ENCODE results near the gene NCAN.
A peak's percentile ranks its signal among the peaks of the same experiment; 100 is the strongest.

The NCAN gene

DNA sequence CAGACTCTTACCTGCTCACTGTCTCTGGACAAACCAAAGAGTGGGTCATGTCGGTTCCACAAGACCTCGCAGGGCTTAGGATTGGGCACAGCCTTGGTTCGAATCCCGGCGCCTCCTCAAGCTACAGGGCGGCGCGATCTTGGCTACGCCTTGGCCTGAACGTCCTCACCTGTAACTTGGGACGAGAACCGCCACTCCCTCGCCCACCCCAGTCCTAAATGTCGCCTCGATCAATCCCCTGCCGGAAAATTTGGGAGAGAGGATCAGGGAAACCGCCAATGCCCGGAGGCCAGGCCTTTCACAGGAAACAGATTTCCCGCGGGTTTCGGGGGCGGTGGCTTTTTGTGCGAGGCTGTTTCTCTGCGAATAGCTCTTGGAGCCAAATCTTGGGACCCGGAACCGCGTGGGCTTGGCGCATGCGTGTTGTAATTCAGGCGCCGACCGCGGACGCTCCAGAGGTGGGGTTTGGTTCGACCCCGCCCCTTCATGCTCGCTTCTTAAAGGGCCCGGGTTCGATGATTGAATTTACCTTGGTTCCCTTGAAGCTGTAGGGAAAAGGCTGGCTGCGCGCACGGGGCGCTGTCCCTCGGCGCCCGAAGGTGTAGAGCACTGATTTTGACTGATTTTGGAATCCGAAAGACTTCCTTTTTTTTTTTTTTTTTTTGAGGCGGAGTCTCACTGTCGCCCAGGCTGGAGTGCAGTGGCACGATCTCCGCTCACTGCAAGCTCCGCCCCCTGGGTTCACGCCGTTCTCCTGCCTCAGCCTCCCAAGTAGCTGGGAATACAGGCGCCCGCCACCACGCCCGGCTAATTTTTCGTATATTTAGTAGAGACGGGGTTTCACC lies 8.5 kb upstream of the NCAN start, which contains the start of gene NR2C2AP:
NR2C2AP (minus strand) TSS at position 403 of the 845 bp plus-strand sequence; CDS start at position 49, 354 bp downstream.
- peak within 1 kb of the TSS; percentile 60; the same call in 1 of the 2 replicates for H3K27ac ChIP-seq
- TF ChIP-seq, protein P1, sequence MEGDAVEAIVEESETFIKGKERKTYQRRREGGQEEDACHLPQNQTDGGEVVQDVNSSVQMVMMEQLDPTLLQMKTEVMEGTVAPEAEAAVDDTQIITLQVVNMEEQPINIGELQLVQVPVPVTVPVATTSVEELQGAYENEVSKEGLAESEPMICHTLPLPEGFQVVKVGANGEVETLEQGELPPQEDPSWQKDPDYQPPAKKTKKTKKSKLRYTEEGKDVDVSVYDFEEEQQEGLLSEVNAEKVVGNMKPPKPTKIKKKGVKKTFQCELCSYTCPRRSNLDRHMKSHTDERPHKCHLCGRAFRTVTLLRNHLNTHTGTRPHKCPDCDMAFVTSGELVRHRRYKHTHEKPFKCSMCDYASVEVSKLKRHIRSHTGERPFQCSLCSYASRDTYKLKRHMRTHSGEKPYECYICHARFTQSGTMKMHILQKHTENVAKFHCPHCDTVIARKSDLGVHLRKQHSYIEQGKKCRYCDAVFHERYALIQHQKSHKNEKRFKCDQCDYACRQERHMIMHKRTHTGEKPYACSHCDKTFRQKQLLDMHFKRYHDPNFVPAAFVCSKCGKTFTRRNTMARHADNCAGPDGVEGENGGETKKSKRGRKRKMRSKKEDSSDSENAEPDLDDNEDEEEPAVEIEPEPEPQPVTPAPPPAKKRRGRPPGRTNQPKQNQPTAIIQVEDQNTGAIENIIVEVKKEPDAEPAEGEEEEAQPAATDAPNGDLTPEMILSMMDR (conservative IDR thresholded peaks at IDR 0.05) = no peak

DNA sequence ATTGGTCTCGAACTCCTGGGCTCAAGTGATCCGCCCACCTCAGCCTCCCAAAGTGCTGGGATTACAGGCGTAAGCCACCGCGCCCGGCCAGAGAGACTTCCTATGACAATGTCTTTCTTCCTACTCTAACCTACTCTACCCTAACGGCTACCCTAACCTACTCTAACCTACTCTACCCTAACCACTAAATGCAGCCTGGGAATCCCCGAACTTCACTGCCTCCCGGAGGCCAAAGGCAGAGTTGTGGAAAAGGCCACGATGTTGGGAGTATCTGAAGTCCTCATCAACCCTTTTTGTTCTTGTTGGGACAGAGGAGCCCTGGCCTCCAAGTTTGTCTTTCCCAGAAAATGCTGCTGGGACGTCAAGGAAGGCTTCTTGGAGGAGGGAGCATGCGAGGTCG lies 7.6 kb upstream of the NCAN start:
- TF ChIP-seq, protein P1 (conservative IDR thresholded peaks at IDR 0.05) = no peak
- no peak overlapping the region for H3K27ac ChIP-seq

DNA sequence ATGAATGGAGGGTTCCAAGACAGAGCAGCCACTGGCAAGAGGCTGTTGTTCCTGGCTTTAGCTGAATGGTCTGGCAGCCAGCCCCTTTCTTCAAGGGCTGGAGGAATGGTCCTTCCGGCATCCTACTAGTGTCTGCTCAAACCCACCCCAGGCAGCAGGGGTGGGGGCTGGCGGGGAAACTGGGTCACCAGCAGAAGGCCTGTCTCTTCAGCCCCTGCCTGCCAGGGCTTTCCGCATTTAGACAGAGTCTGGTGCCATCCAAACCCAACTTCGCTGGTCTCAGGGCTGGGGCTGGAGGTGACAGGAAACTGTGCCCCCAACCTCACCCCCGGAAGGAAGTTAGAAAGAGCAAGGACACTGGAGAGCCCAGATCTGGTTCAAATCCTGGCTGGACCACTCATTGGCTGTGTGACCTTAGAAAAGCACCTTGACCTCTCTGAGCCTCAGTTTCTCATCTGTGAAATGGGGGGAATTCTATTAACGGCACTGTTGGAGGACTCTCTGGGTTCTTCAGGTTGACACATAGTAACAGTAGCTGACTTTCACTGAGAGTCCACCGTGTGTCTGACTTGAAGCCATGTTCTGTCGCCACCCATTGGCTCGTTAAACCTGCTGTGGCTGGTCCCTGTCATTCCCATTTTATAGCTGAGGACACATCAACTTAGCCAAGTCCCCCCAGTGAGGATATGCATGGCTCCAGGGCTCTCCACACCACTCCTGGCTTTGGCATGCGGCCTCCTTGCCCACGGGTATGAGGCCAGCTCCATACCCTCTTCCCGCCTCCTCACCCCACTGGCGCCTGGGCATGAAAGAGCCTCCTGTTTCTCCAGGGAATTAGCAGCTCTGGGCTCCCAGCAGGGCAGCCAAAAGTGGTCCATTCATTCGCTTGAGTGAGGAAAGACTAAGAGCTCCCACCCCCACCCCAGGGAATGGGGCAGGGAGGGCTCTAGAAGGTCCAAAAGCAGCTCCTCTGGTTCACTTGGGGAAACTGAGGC lies 6.0 kb upstream of the NCAN start:
- TF ChIP-seq, protein P1 (conservative IDR thresholded peaks at IDR 0.05) = no peak
- no peak overlapping the region for H3K27ac ChIP-seq

DNA sequence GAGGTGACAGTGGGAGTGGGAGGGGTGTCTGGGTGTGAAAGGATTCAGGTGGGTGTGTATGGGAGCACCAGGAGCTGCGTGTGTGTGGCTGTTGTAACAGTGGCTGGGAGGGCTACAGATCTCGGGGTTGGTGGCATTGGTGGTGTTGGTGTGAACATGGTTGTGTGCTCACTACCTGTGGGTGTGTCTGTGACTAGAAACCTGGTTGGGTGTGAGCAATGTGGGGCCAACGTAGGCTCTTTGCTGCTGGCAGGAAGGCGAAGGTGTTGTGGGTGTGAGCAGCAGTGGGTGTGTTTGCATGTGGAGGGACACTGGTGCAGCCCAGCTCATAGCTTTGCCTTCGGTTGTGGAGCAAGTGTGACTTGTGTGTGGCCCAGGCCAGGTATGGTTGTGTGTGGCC lies 4.8 kb upstream of the NCAN start:
- TF ChIP-seq, protein P1 (conservative IDR thresholded peaks at IDR 0.05) = no peak
- H3K27ac ChIP-seq = no peak overlapping the region

DNA sequence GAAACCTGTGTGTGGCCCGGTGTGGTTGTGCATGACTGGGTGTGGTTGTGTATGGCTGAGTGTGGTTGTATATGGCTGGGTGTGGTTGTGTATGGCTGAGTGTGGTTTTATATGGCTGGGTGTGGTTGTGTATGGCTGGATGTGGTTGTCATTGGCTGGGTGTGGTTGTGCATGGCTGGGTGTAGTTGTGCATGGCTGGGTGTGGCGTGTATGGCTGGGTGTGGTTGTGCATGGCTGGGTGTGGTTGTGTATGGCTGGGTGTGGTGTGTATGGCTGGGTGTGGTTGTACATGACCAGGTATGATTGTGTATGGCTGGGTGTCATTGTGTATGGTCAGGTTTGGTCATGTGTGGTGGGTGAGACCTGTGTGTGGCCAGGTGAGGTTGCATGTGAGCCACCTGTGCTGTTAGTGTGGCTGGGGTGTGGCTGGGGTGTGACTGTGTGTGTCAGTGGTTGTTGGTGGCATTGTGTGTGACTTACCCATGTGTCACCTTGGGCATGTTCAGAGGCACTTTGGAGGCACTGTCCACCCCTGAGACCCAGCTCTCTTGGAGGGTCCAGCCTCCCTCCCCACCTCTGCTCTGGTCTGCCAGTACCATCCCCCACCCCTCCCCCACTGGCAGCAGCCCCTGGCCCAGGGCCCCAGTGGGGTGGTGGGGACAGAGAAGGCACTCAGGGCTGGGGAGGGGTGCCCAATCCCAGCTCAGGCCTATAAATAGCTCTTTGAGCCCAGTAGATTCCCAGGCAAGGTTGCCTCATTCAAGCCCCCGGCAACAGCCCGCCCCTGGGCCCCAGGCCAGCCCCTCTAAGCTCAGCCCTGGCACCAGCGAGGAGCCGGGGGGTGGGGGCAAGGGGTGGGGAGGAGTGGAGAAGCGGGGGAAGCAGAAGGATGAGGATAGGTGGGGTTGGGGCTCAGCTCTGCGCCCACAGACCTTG lies 3.9 kb upstream of the NCAN start:
- H3K27ac ChIP-seq = no peak overlapping the region
- TF ChIP-seq, protein P1 (conservative IDR thresholded peaks at IDR 0.05) = no peak

DNA sequence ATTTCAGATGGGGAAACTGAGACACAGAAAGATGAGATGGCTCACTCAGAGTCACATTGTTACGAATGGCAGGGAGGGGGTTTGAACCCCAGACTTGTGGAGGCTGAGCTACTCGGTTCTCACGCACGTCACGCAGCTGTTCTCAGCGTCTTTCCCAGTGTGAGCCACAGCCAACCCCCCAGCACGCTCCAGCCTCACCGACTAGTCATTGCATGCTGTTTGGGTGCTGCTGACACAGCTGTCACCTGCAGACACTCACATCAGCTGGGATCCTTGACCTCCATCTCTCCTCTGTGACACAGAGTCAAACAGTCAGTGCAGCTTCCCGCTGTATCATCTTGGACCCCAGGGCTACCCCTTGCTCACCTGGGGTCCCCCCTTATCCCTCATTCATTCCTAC lies 2.4 kb upstream of the NCAN start:
- TF ChIP-seq, protein P1 (conservative IDR thresholded peaks at IDR 0.05) = no peak
- H3K27ac ChIP-seq = no peak overlapping the region

All from VCaP (cell line).